Measurements from ENCODE around the gene ADRA1B. TPM values are rescaled to one million over a fixed set of nuclear protein-coding genes. Genes with fewer than 3 reads are reported as not detected.

ADRA1B gene
- total and polyA plus RNA-seq, 7 experiments from 2014 or later = 0.10 TPM; not detected in 6

GRCh38 chr5:159921721-159922120, 5.4 kb downstream of the ADRA1B start:
- Mint-ChIP-seq H3K27me3 (peaks cover 33 to 47% (median 35%) of the 10 kb centered on the region in 5 donors), H3K4me3 (no peak overlapping the region), H3K4me1 (peaks cover 0 to 8% (median 7%) of the 10 kb centered on the region in 7 donors), H3K36me3 (no peaks in the 10 kb centered on the region), H3K27ac (no peak overlapping the region), H3K9me3 (no peaks in the 10 kb centered on the region)
- DNase-seq (no peak), ATAC-seq (no peak)
- no peaks in the 10 kb centered on the region for H3K9me3 ChIP-seq (ENCODE audit: control insufficient read depth in 2 of 3, low read length in 3 of 3)
- peaks cover 2 to 3% of the 10 kb centered on the region in 2 donors for H3K27me3 ChIP-seq (ENCODE audit: control insufficient read depth in 2 of 2, insufficient read depth in 2 of 2, low read length in 2 of 2)
- intact Hi-C loops (cut with micrococcal nuclease) = no loop called here
- H3K4me3 ChIP-seq (ENCODE audit: low read length) = no peak overlapping the region
- POLR2A ChIA-PET = no interaction called here
- H3K4me1 ChIP-seq (ENCODE audit: control insufficient read depth in 2 of 2, insufficient read depth in 2 of 2, low read length in 2 of 2) = no peaks in the 10 kb centered on the region
- CTCF ChIA-PET = no interaction called here
- no peak overlapping the region for H3K27ac ChIP-seq (ENCODE audit: low read depth, low read length)
- no peaks in the 10 kb centered on the region for H3K36me3 ChIP-seq (ENCODE audit: control insufficient read depth in 2 of 3, insufficient read depth in 3 of 3, low read length in 3 of 3)

- Mint-ChIP-seq H3K4me3 (no peak overlapping the region), H3K9me3 (no peaks in the 10 kb centered on the region), H3K27ac (no peak overlapping the region), H3K27me3 (peaks cover 23 to 39% (median 28%) of the 10 kb centered on the region in 5 donors), H3K36me3 (no peaks in the 10 kb centered on the region), H3K4me1 (peaks cover 0 to 1% (median 0%) of the 10 kb centered on the region in 7 donors)
- ATAC-seq (no peak), DNase-seq (no peak)
- Histone ChIP-seq H3K9me3 (ENCODE audit: control insufficient read depth in 2 of 3, low read length in 3 of 3) (no peaks in the 10 kb centered on the region), H3K36me3 (ENCODE audit: control insufficient read depth in 2 of 3, insufficient read depth in 3 of 3, low read length in 3 of 3) (no peaks in the 10 kb centered on the region), H3K27ac (ENCODE audit: low read depth, low read length) (no peak overlapping the region), H3K4me3 (ENCODE audit: low read length) (no peak overlapping the region), H3K27me3 (ENCODE audit: control insufficient read depth in 2 of 2, insufficient read depth in 2 of 2, low read length in 2 of 2) (no peaks in the 10 kb centered on the region), H3K4me1 (ENCODE audit: control insufficient read depth in 2 of 2, insufficient read depth in 2 of 2, low read length in 2 of 2) (no peaks in the 10 kb centered on the region)
- intact Hi-C loops (cut with micrococcal nuclease) = no loop called here
- ChIA-PET POLR2A (no interaction called here), CTCF (no interaction called here)
Measured at GRCh38 chr5:159923008-159923407, 6.7 kb downstream of the ADRA1B start.

GRCh38 chr5:159928122-159928909, 12.0 kb downstream of the ADRA1B start:
- intact Hi-C loops (cut with micrococcal nuclease) = no loop called here
- H3K4me3 Mint-ChIP-seq = no peak overlapping the region
- Histone ChIP-seq H3K4me1 (ENCODE audit: control insufficient read depth in 2 of 2, insufficient read depth in 2 of 2, low read length in 2 of 2) (peaks cover 0 to 4% of the 10 kb centered on the region in 2 donors), H3K27me3 (ENCODE audit: control insufficient read depth in 2 of 2, insufficient read depth in 2 of 2, low read length in 2 of 2) (no peaks in the 10 kb centered on the region), H3K4me3 (ENCODE audit: low read length) (no peak overlapping the region), H3K36me3 (ENCODE audit: control insufficient read depth in 2 of 3, insufficient read depth in 3 of 3, low read length in 3 of 3) (no peaks in the 10 kb centered on the region), H3K27ac (ENCODE audit: low read depth, low read length) (no peak overlapping the region), H3K9me3 (ENCODE audit: control insufficient read depth in 2 of 3, low read length in 3 of 3) (no peaks in the 10 kb centered on the region)
- no peak for ATAC-seq
- H3K36me3 Mint-ChIP-seq = no peaks in the 10 kb centered on the region
- peaks cover 0 to 2% (median 0%) of the 10 kb centered on the region in 7 donors for H3K4me1 Mint-ChIP-seq
- POLR2A ChIA-PET = no interaction called here
- H3K27me3 Mint-ChIP-seq = peaks cover 15 to 55% (median 40%) of the 10 kb centered on the region in 5 donors
- no peak overlapping the region for H3K27ac Mint-ChIP-seq
- H3K9me3 Mint-ChIP-seq = no peaks in the 10 kb centered on the region
- CTCF ChIA-PET = interaction anchor here (0.7 to 1.1 kb wide), 2 partner anchors 9 to 295 kb away, joined by 3 to 4 read pairs; no protein-coding TSS in a partner anchor
- DNase-seq = no peak

GRCh38 chr5:159929176-159929575, 12.9 kb downstream of the ADRA1B start:
- intact Hi-C loops (cut with micrococcal nuclease) = no loop called here
- peaks cover 15 to 59% (median 40%) of the 10 kb centered on the region in 5 donors for H3K27me3 Mint-ChIP-seq

GRCh38 chr5:159933531-159934485, 17.5 kb downstream of the ADRA1B start:
- intact Hi-C loops (cut with micrococcal nuclease) = no loop called here
- H3K4me1 Mint-ChIP-seq = peaks cover 0 to 5% (median 0%) of the 10 kb centered on the region in 7 donors
- Histone ChIP-seq H3K4me3 (ENCODE audit: low read length) (no peak overlapping the region), H3K36me3 (ENCODE audit: control insufficient read depth in 2 of 3, insufficient read depth in 3 of 3, low read length in 3 of 3) (no peaks in the 10 kb centered on the region), H3K27ac (ENCODE audit: low read depth, low read length) (no peak overlapping the region), H3K27me3 (ENCODE audit: control insufficient read depth in 2 of 2, insufficient read depth in 2 of 2, low read length in 2 of 2) (no peaks in the 10 kb centered on the region), H3K4me1 (ENCODE audit: control insufficient read depth in 2 of 2, insufficient read depth in 2 of 2, low read length in 2 of 2) (peaks cover 0 to 12% of the 10 kb centered on the region in 2 donors), H3K9me3 (ENCODE audit: control insufficient read depth in 2 of 3, low read length in 3 of 3) (no peaks in the 10 kb centered on the region)
- no peak for DNase-seq
- H3K9me3 Mint-ChIP-seq = no peaks in the 10 kb centered on the region
- peak; percentile 32 for ATAC-seq
- H3K27ac Mint-ChIP-seq = no peak overlapping the region
- POLR2A ChIA-PET = no interaction called here
- H3K4me3 Mint-ChIP-seq = no peak overlapping the region
- no peaks in the 10 kb centered on the region for H3K36me3 Mint-ChIP-seq
- peaks cover 12 to 50% (median 26%) of the 10 kb centered on the region in 5 donors for H3K27me3 Mint-ChIP-seq
- CTCF ChIA-PET = no interaction called here

More at GRCh38 chr5:159929176-159929575, 12.9 kb downstream of the ADRA1B start:
- ChIA-PET CTCF (interaction anchor here (0.7 kb wide), 1 partner anchor 295 kb away, joined by 3 read pairs; no protein-coding TSS in a partner anchor), POLR2A (no interaction called here)
- Histone ChIP-seq H3K27ac (ENCODE audit: low read depth, low read length) (no peak overlapping the region), H3K36me3 (ENCODE audit: control insufficient read depth in 2 of 3, insufficient read depth in 3 of 3, low read length in 3 of 3) (no peaks in the 10 kb centered on the region), H3K9me3 (ENCODE audit: control insufficient read depth in 2 of 3, low read length in 3 of 3) (no peaks in the 10 kb centered on the region), H3K4me1 (ENCODE audit: control insufficient read depth in 2 of 2, insufficient read depth in 2 of 2, low read length in 2 of 2) (peaks cover 0 to 12% of the 10 kb centered on the region in 2 donors), H3K4me3 (ENCODE audit: low read length) (no peak overlapping the region), H3K27me3 (ENCODE audit: control insufficient read depth in 2 of 2, insufficient read depth in 2 of 2, low read length in 2 of 2) (no peaks in the 10 kb centered on the region)
- no peak overlapping the region for H3K27ac Mint-ChIP-seq
- DNase-seq (no peak), ATAC-seq (no peak)
- no peaks in the 10 kb centered on the region for H3K36me3 Mint-ChIP-seq
- peaks cover 0 to 5% (median 0%) of the 10 kb centered on the region in 7 donors for H3K4me1 Mint-ChIP-seq
- no peaks in the 10 kb centered on the region for H3K9me3 Mint-ChIP-seq
- no peak overlapping the region for H3K4me3 Mint-ChIP-seq

GRCh38 chr5:159935946-159936345, 19.7 kb downstream of the ADRA1B start:
- intact Hi-C loops (cut with micrococcal nuclease) = no loop called here
- ATAC-seq = no peak
- no peaks in the 10 kb centered on the region for H3K9me3 ChIP-seq (ENCODE audit: control insufficient read depth in 2 of 3, low read length in 3 of 3)
- H3K4me1 ChIP-seq (ENCODE audit: control insufficient read depth in 2 of 2, insufficient read depth in 2 of 2, low read length in 2 of 2) = peaks cover 0 to 12% of the 10 kb centered on the region in 2 donors
- H3K27ac ChIP-seq (ENCODE audit: low read depth, low read length) = no peak overlapping the region
- CTCF ChIA-PET = no interaction called here
- H3K4me1 Mint-ChIP-seq = peaks cover 0 to 5% (median 0%) of the 10 kb centered on the region in 7 donors
- DNase-seq = no peak
- no peak overlapping the region for H3K27ac Mint-ChIP-seq
- H3K36me3 Mint-ChIP-seq = no peaks in the 10 kb centered on the region
- H3K9me3 Mint-ChIP-seq = peaks cover 0 to 2% (median 0%) of the 10 kb centered on the region in 11 donors
- H3K36me3 ChIP-seq (ENCODE audit: control insufficient read depth in 2 of 3, insufficient read depth in 3 of 3, low read length in 3 of 3) = no peaks in the 10 kb centered on the region
- H3K27me3 ChIP-seq (ENCODE audit: control insufficient read depth in 2 of 2, insufficient read depth in 2 of 2, low read length in 2 of 2) = no peaks in the 10 kb centered on the region
- no peak overlapping the region for H3K4me3 ChIP-seq (ENCODE audit: low read length)
- H3K27me3 Mint-ChIP-seq = peaks cover 19 to 41% (median 32%) of the 10 kb centered on the region in 5 donors
- no peak overlapping the region for H3K4me3 Mint-ChIP-seq
- POLR2A ChIA-PET = no interaction called here

All from naive thymus-derived CD4-positive, alpha-beta T cell (primary cell).